Measurements from ENCODE around the gene HOXA9.

- no peak for TF ChIP-seq CTCF (IDR thresholded peaks at IDR 0.05)
- no peak for TF ChIP-seq EZH2phosphoT487 (IDR thresholded peaks at IDR 0.05; ENCODE audit: borderline replicate concordance, low read depth)
- no peak for TF ChIP-seq MEF2A (IDR thresholded peaks at IDR 0.05; ENCODE audit: borderline replicate concordance, low read depth)
- TF ChIP-seq EP300 (IDR thresholded peaks at IDR 0.05; ENCODE audit: borderline replicate concordance in 1 of 2, low read depth in 1 of 2, low read length in 1 of 2), result no peak
- TF ChIP-seq, protein P1, sequence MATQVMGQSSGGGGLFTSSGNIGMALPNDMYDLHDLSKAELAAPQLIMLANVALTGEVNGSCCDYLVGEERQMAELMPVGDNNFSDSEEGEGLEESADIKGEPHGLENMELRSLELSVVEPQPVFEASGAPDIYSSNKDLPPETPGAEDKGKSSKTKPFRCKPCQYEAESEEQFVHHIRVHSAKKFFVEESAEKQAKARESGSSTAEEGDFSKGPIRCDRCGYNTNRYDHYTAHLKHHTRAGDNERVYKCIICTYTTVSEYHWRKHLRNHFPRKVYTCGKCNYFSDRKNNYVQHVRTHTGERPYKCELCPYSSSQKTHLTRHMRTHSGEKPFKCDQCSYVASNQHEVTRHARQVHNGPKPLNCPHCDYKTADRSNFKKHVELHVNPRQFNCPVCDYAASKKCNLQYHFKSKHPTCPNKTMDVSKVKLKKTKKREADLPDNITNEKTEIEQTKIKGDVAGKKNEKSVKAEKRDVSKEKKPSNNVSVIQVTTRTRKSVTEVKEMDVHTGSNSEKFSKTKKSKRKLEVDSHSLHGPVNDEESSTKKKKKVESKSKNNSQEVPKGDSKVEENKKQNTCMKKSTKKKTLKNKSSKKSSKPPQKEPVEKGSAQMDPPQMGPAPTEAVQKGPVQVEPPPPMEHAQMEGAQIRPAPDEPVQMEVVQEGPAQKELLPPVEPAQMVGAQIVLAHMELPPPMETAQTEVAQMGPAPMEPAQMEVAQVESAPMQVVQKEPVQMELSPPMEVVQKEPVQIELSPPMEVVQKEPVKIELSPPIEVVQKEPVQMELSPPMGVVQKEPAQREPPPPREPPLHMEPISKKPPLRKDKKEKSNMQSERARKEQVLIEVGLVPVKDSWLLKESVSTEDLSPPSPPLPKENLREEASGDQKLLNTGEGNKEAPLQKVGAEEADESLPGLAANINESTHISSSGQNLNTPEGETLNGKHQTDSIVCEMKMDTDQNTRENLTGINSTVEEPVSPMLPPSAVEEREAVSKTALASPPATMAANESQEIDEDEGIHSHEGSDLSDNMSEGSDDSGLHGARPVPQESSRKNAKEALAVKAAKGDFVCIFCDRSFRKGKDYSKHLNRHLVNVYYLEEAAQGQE (IDR thresholded peaks at IDR 0.05; ENCODE audit: low read depth, low read length), result no peak
- TF ChIP-seq SIN3A (IDR thresholded peaks at IDR 0.05; ENCODE audit: borderline replicate concordance, low read depth, low read length), result no peak
- no peak for TF ChIP-seq FOXM1 (IDR thresholded peaks at IDR 0.05; ENCODE audit: low read depth)
- no peak for TF ChIP-seq GABPA (IDR thresholded peaks at IDR 0.05; ENCODE audit: low read depth)
- TF ChIP-seq ELF1 (IDR thresholded peaks at IDR 0.05), result no peak
- TF ChIP-seq TAF1 (IDR thresholded peaks at IDR 0.05; ENCODE audit: borderline replicate concordance, low read depth, low read length), result no peak
Measured at GRCh38 chr7:27117887-27118491, 47.3 kb downstream of the HOXA9 start.
